K562 (cell line): Measurements from ENCODE around the gene RNF222. TPM values are rescaled to one million over a fixed set of nuclear protein-coding genes. Genes with fewer than 3 reads are reported as not detected.

Source experiments
- CREM ChIP-seq: IDR thresholded peaks from 2 replicates; pipeline ENCODE4 v1.6.1; 2014; ENCODE audit warnings: antibody characterized with exemption, low read depth
- KDM1A ChIP-seq, 2 experiments: fragments of 450-650 bp; IDR thresholded peaks; 2 replicates each; pipeline ENCODE4 v1.6.1; 2016; ENCODE audit warnings: mild to moderate bottlenecking in 2 of 2
- MCM7 ChIP-seq, 2 experiments: fragments of 450-650 bp; IDR thresholded peaks; 2 replicates each; pipeline ENCODE4 v1.6.1; 2016 to 2018
- MED1 ChIP-seq: sonication (generic); formaldehyde crosslinking; IDR thresholded peaks from 2 replicates; pipeline ENCODE4 v1.8.1; 2023; ENCODE audit warnings: missing genetic modification reagents, borderline replicate concordance
- MEIS2 ChIP-seq: fragments of 450-650 bp; IDR thresholded peaks from 2 replicates; pipeline ENCODE4 v1.6.1; 2014; ENCODE audit warnings: mild to moderate bottlenecking; ENCODE audit not compliant: partially characterized antibody
- NONO ChIP-seq, 2 experiments: fragments of 200-400 bp in 1 of 2; fragments of 450-650 bp in 1 of 2; formaldehyde crosslinking in 1 of 2; IDR thresholded peaks; 2 replicates each; pipeline ENCODE4 v1.6.1; 2017; ENCODE audit warnings: low read depth in 2 of 2, mild to moderate bottlenecking in 2 of 2, moderate library complexity in 2 of 2, low read length in 1 of 2
- POLR2G ChIP-seq: fragments of 200-400 bp; formaldehyde crosslinking; IDR thresholded peaks from 2 replicates; pipeline ENCODE4 v1.6.1; 2017; ENCODE audit warnings: low read depth, mild to moderate bottlenecking, antibody characterized with exemption, low read length, moderate library complexity
- POLR2H ChIP-seq: IDR thresholded peaks from 2 replicates; pipeline ENCODE4 v1.6.1; 2016; ENCODE audit warnings: missing genetic modification characterization, low read depth, mild to moderate bottlenecking, control low read depth, missing compliant biosample characterization, moderate library complexity
- RBM17 ChIP-seq: fragments of 200-400 bp; formaldehyde crosslinking; IDR thresholded peaks from 2 replicates; pipeline ENCODE4 v1.6.1; 2017; ENCODE audit warnings: low read depth, mild to moderate bottlenecking, low read length, borderline replicate concordance
- SP1 ChIP-seq: sonication (generic); formaldehyde crosslinking; IDR thresholded peaks from 2 replicates; pipeline ENCODE4 v1.8.1; 2022; ENCODE audit warnings: mild to moderate bottlenecking, missing genetic modification reagents
- SRSF9 ChIP-seq: fragments of 200-400 bp; formaldehyde crosslinking; IDR thresholded peaks from 2 replicates; pipeline ENCODE4 v1.6.1; 2017; ENCODE audit warnings: low read depth, low read length, borderline replicate concordance
- TCF7L2 ChIP-seq: fragments of 150-350 bp; IDR thresholded peaks from 2 replicates; pipeline ENCODE4 v1.6.1; 2016; ENCODE audit warnings: low read depth, mild to moderate bottlenecking, low read length, moderate library complexity
- THAP12 ChIP-seq: fragments of 250-450 bp; sonication (Bioruptor Pico); IDR thresholded peaks from 2 replicates; pipeline ENCODE4 v1.9.0; 2021; ENCODE audit warnings: mild to moderate bottlenecking, inconsistent platforms
- TOE1 ChIP-seq, 2 experiments: fragments of 450-650 bp in 1 of 2; sonication (generic) in 1 of 2; formaldehyde crosslinking in 1 of 2; IDR thresholded peaks; 2 replicates each; pipeline versions ENCODE4 v1.7.1 to v1.8.0; 2016 to 2022; ENCODE audit warnings: borderline replicate concordance in 2 of 2, mild to moderate bottlenecking in 2 of 2, antibody characterized with exemption in 1 of 2, inconsistent platforms in 1 of 2, low read depth in 1 of 2, missing genetic modification reagents in 1 of 2, moderate library complexity in 1 of 2
- WHSC1 ChIP-seq: IDR thresholded peaks from one replicate; pipeline ENCODE4 v1.6.1; 2012; ENCODE audit warnings: low read length, control low read depth, inconsistent platforms
- ZNF124 ChIP-seq: sonication (generic); formaldehyde crosslinking; IDR thresholded peaks from 2 replicates; pipeline ENCODE4 v1.8.1; 2022; ENCODE audit warnings: missing genetic modification reagents
- ZNF584 ChIP-seq: fragments of 200-800 bp; sonication (Bioruptor generic); IDR thresholded peaks from 2 replicates; pipeline ENCODE4 v1.6.1; 2016; ENCODE audit warnings: low read depth, mild to moderate bottlenecking, missing genetic modification characterization, missing compliant biosample characterization
- ZNF740 ChIP-seq, 3 experiments: fragments of 200-800 bp in 1 of 3; sonication (Bioruptor generic) in 1 of 3; sonication (generic) in 1 of 3; formaldehyde crosslinking in 1 of 3; IDR thresholded peaks; 2 replicates each; pipeline versions ENCODE4 v1.6.1 to v1.8.0; 2016 to 2022; ENCODE audit warnings: mild to moderate bottlenecking in 2 of 3, missing compliant biosample characterization in 2 of 3, missing genetic modification characterization in 2 of 3, missing genetic modification reagents in 1 of 3
- ZNF75A ChIP-seq: fragments of 450-650 bp; formaldehyde crosslinking; IDR thresholded peaks from 2 replicates; pipeline ENCODE4 v1.4.0; 2020; ENCODE audit warnings: mild to moderate bottlenecking
- ZNF77 ChIP-seq: fragments of 250-450 bp; sonication (Bioruptor Pico); IDR thresholded peaks from 2 replicates; pipeline ENCODE4 v1.5.0; 2020
- polyA plus RNA-seq, 8 experiments: library from polyadenylated mRNA; depleted of rRNA in 4 of 8; stranded (reverse) in 5 of 8; unstranded in 3 of 8; fragments of >200 nt; fragmentation: Nextera tagmentation in 2 of 8; fragmentation: Illumina TruSeq in 1 of 8; extraction: Ambion mirVana in 2 of 8; extraction: Trizol in 1 of 8; gene quantifications; 2 replicates each; pipeline versions ENCODE4 v1.2.1 to v1.2.3, GENCODE V29; 2011 to 2014; ENCODE audit warnings: inconsistent platforms in 1 of 8, missing spikeins in 1 of 8
- total RNA-seq, 7 experiments: library from RNA; depleted of rRNA in 6 of 7; stranded (reverse); fragments of >200 nt in 6 of 7; fragmentation: Illumina TruSeq in 2 of 7; extraction: Trizol in 2 of 7; gene quantifications; 2 replicates each; pipeline versions ENCODE4 v1.2.1 to v1.2.3, GENCODE V29; 2011 to 2021; ENCODE audit warnings: low replicate concordance in 1 of 7
- TF ChIP-seq, protein P1 (sequence below): sonication (generic); formaldehyde crosslinking; IDR thresholded peaks from 2 replicates; pipeline ENCODE4 v1.8.1; 2022; ENCODE audit warnings: missing genetic modification reagents

RNF222 gene
- total and polyA plus RNA-seq, 9 of the 15 experiments (the other 6 are each of a cell fraction or from before 2014, with no cell fraction given): not detected

GRCh38 chr17:8435245-8436168 lies 37.9 kb upstream of the RNF222 start, which contains the start of gene NDEL1 (continued):
- TF ChIP-seq WHSC1 (no peak), ZNF124 (CRISPR knock-in tag) (no peak), ZNF75A (CRISPR knock-in tag) (no peak), RBM17 (no peak), ZNF584 (CRISPR knock-in tag) (no peak), ZNF77 (CRISPR knock-in tag) (no peak), MED1 (CRISPR knock-in tag) (no peak), MCM7 (IDR thresholded peaks at IDR 0.05) (no peak), SP1 (CRISPR knock-in tag) (peak; percentile 36), KDM1A (IDR thresholded peaks at IDR 0.05) (no peak), POLR2H (peak; percentile 83), TCF7L2 (no peak), CREM (peak; percentile 90), SRSF9 (no peak), THAP12 (CRISPR knock-in tag) (peak; percentile 75), MEIS2 (peak; percentile 86), ZNF740 (CRISPR knock-in tag; IDR thresholded peaks at IDR 0.05) (no peak), ZNF740 (tag; IDR thresholded peaks at IDR 0.05) (no peak), NONO (IDR thresholded peaks at IDR 0.05; ENCODE audit: low read depth in 2 of 2, low read length in 1 of 2) (peak in 1 of 2 experiments; percentile 51; a peak in 1 of 4 replicates), POLR2G (peak; percentile 94), TOE1 (IDR thresholded peaks at IDR 0.05; ENCODE audit: borderline replicate concordance) (no peak), TOE1 (CRISPR knock-in tag; IDR thresholded peaks at IDR 0.05; ENCODE audit: borderline replicate concordance, low read depth) (peak; percentile 82; the same call in 1 of the 2 replicates)
- TF ChIP-seq, protein P1, sequence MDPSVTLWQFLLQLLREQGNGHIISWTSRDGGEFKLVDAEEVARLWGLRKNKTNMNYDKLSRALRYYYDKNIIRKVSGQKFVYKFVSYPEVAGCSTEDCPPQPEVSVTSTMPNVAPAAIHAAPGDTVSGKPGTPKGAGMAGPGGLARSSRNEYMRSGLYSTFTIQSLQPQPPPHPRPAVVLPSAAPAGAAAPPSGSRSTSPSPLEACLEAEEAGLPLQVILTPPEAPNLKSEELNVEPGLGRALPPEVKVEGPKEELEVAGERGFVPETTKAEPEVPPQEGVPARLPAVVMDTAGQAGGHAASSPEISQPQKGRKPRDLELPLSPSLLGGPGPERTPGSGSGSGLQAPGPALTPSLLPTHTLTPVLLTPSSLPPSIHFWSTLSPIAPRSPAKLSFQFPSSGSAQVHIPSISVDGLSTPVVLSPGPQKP (CRISPR knock-in tag): no peak
